ENCODE results near the gene KCNQ1.

The KCNQ1 gene

DNA sequence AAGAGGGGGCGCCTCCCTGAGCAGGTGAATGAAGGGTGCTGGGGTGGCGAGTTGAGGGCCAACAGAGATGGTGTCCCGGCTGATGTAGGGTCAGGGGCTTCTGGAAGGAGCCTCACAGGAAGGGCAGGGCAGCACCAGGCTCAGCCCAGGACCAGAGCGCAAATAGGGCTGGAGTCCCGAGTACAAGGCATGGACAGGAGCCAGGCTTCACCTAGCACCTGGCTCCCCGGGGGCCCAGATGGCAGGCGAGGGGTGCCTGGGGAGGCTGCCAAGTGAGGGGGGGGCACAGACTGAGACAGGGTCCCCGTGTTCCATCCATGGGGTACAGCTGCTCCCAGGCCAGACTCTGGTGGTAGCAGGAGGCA is 105.8 kb downstream of the KCNQ1 start:
- no peak overlapping the region for H3K27ac ChIP-seq
- TF ChIP-seq, protein P1, sequence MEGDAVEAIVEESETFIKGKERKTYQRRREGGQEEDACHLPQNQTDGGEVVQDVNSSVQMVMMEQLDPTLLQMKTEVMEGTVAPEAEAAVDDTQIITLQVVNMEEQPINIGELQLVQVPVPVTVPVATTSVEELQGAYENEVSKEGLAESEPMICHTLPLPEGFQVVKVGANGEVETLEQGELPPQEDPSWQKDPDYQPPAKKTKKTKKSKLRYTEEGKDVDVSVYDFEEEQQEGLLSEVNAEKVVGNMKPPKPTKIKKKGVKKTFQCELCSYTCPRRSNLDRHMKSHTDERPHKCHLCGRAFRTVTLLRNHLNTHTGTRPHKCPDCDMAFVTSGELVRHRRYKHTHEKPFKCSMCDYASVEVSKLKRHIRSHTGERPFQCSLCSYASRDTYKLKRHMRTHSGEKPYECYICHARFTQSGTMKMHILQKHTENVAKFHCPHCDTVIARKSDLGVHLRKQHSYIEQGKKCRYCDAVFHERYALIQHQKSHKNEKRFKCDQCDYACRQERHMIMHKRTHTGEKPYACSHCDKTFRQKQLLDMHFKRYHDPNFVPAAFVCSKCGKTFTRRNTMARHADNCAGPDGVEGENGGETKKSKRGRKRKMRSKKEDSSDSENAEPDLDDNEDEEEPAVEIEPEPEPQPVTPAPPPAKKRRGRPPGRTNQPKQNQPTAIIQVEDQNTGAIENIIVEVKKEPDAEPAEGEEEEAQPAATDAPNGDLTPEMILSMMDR (conservative IDR thresholded peaks at IDR 0.05) = no peak

DNA sequence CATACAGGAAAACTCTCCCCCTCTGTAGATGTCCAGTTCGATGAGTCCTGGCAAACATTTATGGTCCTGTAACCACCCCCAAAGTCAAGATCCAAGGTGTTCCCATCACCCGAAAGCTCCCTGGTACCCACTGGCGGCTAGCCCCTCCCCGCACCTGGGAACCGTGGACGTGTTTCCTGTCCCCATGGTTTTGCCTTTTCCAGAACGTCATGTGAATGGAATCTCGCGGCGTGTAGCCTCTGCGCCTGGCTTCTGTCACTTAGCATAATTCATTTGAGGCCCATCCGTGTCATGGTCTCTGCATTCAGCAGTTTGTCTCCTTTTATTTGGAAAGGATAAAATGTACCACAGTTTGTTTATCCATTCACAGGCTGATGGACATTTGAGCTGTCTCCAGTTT is 106.3 kb downstream of the KCNQ1 start:
- H3K27ac ChIP-seq = no peak overlapping the region
- TF ChIP-seq, protein P1 (conservative IDR thresholded peaks at IDR 0.05) = no peak

DNA sequence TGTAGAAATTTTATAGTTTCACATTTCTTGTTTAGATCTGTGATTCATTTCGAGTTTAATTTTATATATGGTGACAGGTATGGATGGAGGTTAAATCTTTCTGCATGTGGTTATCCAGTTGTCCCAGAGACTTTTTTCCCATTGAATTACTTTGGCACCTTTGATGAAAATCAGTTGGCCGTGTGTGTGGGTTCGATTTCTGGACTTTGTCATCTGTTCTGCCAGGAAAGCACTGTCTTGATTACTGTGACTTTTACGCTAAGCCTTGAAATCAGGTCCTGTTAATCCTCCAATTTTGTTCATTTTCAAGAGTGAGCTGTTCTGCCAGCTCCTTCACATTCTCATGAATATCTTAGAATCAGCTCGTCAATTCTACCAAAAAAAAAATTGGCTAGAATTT is 107.4 kb downstream of the KCNQ1 start:
- TF ChIP-seq, protein P1 (conservative IDR thresholded peaks at IDR 0.05) = no peak
- H3K27ac ChIP-seq = no peak overlapping the region

DNA sequence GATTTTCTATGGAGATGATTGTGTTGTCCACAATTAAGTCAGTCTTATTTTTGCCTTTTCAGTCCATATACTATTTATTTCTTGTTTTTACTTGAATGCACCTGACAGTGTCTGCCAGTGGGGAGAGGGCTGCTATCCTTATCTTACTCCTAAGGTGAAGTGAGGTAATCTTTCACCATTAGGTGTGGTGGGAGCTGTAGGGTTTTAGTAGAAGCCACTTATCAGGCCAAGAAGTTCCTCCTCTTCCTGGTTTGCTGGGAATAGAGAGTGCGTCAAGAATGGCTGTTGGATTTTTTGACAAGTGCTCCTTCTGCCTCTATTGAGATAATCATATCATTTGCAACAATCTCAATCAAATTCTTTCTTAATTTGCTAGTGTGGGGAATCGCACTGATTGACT is 108.4 kb downstream of the KCNQ1 start:
- no peak overlapping the region for H3K27ac ChIP-seq
- TF ChIP-seq, protein P1 (conservative IDR thresholded peaks at IDR 0.05) = no peak

DNA sequence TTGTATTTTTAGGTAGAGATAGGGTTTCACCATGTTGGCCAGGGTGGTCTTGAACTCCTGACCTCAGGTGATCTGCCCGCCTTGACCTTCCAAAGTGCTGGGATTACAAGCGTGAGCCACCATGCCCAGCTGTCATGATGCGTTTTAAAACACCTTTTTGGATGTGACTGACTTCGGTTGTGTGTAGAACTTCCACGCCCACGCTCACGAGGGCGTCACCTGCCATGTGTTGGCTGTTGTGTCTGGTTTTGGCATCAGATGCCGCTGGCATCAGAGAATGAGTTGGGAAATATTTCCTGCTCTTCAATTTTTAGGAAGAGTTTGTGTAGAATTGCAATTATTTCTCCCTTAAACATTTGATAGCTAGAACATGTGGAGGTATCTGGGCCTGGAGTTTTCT is 109.1 kb downstream of the KCNQ1 start:
- TF ChIP-seq, protein P1 (conservative IDR thresholded peaks at IDR 0.05) = no peak
- H3K27ac ChIP-seq = no peak overlapping the region

DNA sequence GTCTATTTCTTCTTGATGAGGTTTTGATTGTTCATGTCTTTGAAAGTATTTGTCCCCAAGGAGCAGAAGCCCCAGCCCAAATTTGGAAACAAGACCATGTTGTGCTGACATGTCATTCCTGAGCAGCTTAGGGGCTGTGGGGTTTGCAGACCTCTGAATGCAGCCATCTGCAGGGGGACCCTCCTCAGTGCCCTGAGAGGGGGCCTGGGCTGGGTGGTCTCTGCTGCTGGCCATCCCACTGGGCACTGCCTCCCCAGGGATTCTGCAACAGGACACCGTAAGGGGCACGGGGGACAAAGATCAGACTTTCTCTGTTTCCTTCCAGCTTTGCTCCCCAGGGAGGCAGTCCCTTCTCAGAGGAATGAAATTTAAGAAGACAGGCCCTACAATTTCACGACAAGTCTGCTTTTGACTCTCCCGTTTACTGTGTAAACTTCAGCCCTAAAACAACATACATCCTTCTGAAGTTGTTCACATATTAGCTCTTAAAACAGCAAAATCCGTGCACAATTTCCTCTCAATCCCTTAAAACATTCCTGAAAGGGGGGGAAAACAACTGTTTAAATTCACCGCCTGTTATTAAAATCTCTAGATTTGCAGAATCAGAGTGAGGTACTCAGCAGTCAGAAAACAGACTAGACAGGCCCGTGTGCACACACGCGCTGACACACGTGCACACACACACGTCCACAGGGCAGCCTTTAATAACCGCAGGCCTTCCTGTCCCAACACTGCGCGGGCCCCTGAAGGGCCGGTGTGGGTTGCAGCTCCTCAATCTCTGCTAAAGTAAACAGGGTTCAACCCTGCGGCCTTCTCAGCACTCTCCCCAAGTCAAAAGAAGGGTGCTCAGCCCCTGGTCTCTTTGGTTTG is 109.8 kb downstream of the KCNQ1 start:
- no peak overlapping the region for H3K27ac ChIP-seq
- TF ChIP-seq, protein P1 (conservative IDR thresholded peaks at IDR 0.05) = no peak

DNA sequence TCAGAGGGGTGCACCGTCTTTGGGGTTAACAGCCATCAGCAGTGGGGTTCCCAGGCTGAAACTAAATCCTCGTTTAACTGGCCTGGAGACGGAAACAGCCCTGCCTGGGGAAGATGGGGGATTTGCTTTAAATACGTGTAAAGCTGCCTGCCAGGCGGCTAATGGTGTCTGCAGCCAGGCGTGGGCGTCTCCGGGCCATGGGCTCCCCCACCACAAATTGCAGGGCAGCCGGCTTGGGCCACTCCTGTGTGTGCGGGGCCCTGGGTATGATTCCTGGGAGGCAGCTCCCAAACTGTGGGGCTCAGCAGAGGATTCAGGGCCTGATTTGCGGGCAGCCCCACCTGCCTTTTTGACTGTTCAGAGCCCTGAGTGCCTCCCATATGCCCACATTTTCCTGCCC is 110.5 kb downstream of the KCNQ1 start:
- H3K27ac ChIP-seq = no peak overlapping the region
- TF ChIP-seq, protein P1 (conservative IDR thresholded peaks at IDR 0.05) = no peak

Measured in VCaP (cell line).